Measurements from ENCODE around the gene TNFRSF4.

TNFRSF4 gene

GRCh38 chr1:1166642-1167397, 47.1 kb downstream of the TNFRSF4 start:
- DNase-seq: no peak

- no peak for DNase-seq
Observed at GRCh38 chr1:1165900-1166421, 48.0 kb downstream of the TNFRSF4 start.

GRCh38 chr1:1165485-1165884, 48.5 kb downstream of the TNFRSF4 start:
- DNase-seq: no peak

- DNase-seq: no peak
Observed at GRCh38 chr1:1164701-1165451, 49.1 kb downstream of the TNFRSF4 start.

- DNase-seq: no peak
Observed at GRCh38 chr1:1164361-1164700, 49.6 kb downstream of the TNFRSF4 start.

- no peak for DNase-seq
Observed at GRCh38 chr1:1163538-1164070, 50.3 kb downstream of the TNFRSF4 start.

- DNase-seq: no peak
Observed at GRCh38 chr1:1162597-1163537, 51.1 kb downstream of the TNFRSF4 start.

GRCh38 chr1:1161683-1162079, 52.3 kb downstream of the TNFRSF4 start:
- DNase-seq: no peak
